ENCODE measurements around the gene RASL11A.
A peak's percentile ranks its signal among the peaks of the same experiment; 100 is the strongest.

RASL11A gene

DNA sequence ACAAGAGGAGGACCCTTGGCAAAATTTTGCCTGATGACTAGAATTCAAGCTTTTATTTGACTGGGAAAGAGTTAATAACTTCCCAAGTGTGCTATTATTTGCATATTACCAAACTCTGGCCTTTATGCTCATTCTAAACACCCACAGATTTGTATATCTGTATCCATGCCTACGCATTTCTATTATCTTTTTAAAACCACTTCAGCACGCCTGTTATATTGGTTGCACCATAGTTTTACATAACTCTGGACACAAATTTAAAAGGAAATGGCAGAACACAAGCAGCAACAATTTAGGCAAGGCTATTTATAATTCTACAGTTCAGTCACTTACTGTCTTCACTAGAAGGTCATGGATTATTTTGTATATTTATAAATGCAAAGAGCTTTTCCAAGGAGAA lies 3.7 kb upstream of the RASL11A start:
- Histone ChIP-seq H3K27me3 (ENCODE audit: control insufficient read depth, insufficient read depth, low read length, poor library complexity, severe bottlenecking) (peaks cover 30% of the 10 kb centered on the region), H3K4me3 (ENCODE audit: insufficient read depth, low read depth, low read length) (no peak overlapping the region), H3K27ac (ENCODE audit: insufficient read depth, low read depth, low read length, poor library complexity, severe bottlenecking) (no peak overlapping the region), H3K4me1 (ENCODE audit: control insufficient read depth, insufficient read depth, low read length) (no peaks in the 10 kb centered on the region), H3K36me3 (ENCODE audit: control insufficient read depth, insufficient read depth, low read length) (no peaks in the 10 kb centered on the region), H3K9me3 (ENCODE audit: control insufficient read depth, low read length) (no peaks in the 10 kb centered on the region)
- 88 to 89% methylated on average over 2 of the region's 2 CpGs for WGBS, 2 experiments

DNA sequence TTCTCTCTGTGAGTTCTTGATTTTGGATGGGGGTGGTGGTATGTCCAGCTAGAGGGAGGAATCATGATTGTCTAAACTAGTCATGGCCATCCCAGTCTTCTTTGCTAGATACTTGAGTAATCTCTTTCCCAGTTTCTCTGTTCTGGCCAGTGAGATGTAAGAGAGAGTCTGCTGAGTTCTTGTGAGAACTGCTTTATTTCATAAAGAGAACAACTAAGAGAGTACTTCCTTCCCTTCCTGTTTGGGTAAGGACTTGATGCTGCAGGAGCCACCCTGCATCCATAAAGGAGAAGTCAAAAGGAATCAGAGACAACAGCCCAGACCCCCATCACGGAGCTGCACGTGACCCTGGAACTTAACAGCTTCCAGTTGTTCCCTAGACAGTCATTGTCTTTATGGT lies 3.0 kb upstream of the RASL11A start:
- 90 to 95% methylated on average over 2 of the region's 2 CpGs for WGBS, 2 experiments
- H3K36me3 ChIP-seq (ENCODE audit: control insufficient read depth, insufficient read depth, low read length), result no peaks in the 10 kb centered on the region
- H3K27me3 ChIP-seq (ENCODE audit: control insufficient read depth, insufficient read depth, low read length, poor library complexity, severe bottlenecking), result peaks cover 37% of the 10 kb centered on the region
- no peak overlapping the region for H3K27ac ChIP-seq (ENCODE audit: insufficient read depth, low read depth, low read length, poor library complexity, severe bottlenecking)
- H3K4me1 ChIP-seq (ENCODE audit: control insufficient read depth, insufficient read depth, low read length), result no peaks in the 10 kb centered on the region
- H3K9me3 ChIP-seq (ENCODE audit: control insufficient read depth, low read length), result no peaks in the 10 kb centered on the region
- H3K4me3 ChIP-seq (ENCODE audit: insufficient read depth, low read depth, low read length), result no peak overlapping the region

DNA sequence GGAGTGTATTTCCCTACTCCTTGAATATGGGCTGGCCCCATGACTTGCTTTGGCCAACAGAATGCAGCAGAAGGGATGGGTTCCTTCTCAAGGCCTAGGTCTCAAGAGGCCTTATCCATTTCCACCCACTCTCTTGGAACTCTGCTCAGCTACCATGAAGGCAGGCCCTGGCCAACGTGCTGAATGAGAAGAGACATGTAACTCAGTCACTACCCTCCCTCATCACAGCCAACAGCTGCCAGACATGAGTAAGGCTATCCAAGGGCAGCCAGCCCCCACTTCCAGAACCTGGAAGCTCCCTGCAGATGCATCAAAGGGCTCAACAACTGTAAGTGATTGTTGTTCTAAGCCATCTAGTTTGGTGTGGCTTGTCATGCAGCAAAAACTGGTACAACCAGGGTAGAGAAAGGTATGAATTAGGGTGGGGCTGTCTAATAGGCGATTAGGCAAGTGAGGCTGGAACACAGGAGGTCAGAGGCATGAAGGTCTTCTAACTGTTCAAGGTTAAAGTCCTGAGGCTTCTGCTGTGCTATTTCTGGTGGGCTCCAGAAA lies 1.4 kb upstream of the RASL11A start:
- Histone ChIP-seq H3K4me3 (ENCODE audit: insufficient read depth, low read depth, low read length) (no peak overlapping the region), H3K9me3 (ENCODE audit: control insufficient read depth, low read length) (no peaks in the 10 kb centered on the region), H3K4me1 (ENCODE audit: control insufficient read depth, insufficient read depth, low read length) (no peaks in the 10 kb centered on the region), H3K27me3 (ENCODE audit: control insufficient read depth, insufficient read depth, low read length, poor library complexity, severe bottlenecking) (peaks cover 37% of the 10 kb centered on the region), H3K36me3 (ENCODE audit: control insufficient read depth, insufficient read depth, low read length) (no peaks in the 10 kb centered on the region), H3K27ac (ENCODE audit: insufficient read depth, low read depth, low read length, poor library complexity, severe bottlenecking) (no peak overlapping the region)
- WGBS, 2 experiments, result 72 to 75% methylated on average over 2 of the region's 2 CpGs

DNA sequence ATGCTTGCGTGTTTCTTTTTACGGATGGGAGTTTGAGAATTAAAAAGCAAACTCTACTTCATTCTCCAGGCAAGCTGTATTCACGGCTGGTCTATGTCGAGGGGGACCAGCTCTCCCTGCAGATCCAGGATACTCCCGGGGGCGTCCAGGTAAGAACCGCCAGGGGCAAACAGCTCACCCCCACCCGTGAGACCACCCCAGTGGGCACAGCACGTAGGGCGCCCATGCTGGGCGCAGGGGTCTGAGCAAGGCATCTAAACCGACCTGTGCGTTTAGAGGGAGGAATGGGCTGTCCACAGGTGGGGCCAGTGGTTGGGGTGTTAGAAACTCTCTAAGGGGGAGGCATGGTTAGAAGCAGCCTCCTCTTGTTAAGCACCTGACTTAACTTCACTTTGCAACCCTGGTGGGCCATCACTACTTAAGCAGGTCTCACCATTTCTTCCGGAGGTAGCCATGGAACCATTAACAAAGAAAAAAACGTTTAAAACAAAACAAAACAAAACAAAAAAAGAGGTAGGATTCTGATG lies 1.0 kb downstream of the RASL11A start:
- 76 to 80% methylated on average over 15 of the region's 15 CpGs for WGBS, 2 experiments
- H3K9me3 ChIP-seq (ENCODE audit: control insufficient read depth, low read length), result no peaks in the 10 kb centered on the region
- peak overlapping the region; percentile 64 for H3K4me3 ChIP-seq (ENCODE audit: insufficient read depth, low read depth, low read length)
- no peaks in the 10 kb centered on the region for H3K4me1 ChIP-seq (ENCODE audit: control insufficient read depth, insufficient read depth, low read length)
- H3K36me3 ChIP-seq (ENCODE audit: control insufficient read depth, insufficient read depth, low read length), result no peaks in the 10 kb centered on the region
- peaks cover 37% of the 10 kb centered on the region for H3K27me3 ChIP-seq (ENCODE audit: control insufficient read depth, insufficient read depth, low read length, poor library complexity, severe bottlenecking)
- H3K27ac ChIP-seq (ENCODE audit: insufficient read depth, low read depth, low read length, poor library complexity, severe bottlenecking), result no peak overlapping the region

DNA sequence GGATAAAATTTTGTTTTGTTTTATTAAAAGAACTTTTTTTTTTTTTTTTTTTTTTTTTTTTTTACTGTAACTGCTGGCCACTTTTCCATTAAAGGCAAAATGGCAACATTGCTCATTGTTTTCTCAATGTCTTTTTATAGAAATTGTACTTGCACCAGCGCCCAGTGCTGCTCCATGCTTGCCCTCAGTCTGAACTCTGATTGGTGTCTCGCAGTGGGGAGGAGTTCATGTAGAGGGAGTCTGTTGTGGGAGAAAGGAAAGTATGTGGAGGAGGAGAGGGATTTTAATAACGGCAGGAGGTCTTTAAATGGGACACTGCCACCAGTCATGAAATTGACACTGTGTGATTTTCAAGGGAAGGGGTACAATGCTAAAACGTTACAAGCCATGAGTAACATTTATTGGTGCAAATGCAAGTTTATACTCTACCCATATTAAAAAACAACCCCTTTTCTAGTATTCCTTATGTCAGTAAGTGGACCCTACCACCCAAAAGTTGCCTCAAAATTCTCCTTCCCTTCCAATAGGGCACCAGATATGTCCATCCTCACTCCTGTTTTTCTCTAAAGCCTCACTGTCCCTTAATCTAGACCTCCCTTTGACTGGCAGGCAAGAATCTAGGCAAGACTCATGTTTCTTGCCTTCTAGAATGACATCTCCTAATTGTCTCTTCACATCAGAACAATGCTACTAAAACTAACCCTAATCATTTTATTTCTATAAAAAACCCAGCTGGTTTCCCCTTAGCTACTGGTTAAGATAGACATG lies 3.2 kb downstream of the RASL11A start:
- 60 to 64% methylated on average over 4 of the region's 4 CpGs for WGBS, 2 experiments
- no peaks in the 10 kb centered on the region for H3K36me3 ChIP-seq (ENCODE audit: control insufficient read depth, insufficient read depth, low read length)
- H3K4me3 ChIP-seq (ENCODE audit: insufficient read depth, low read depth, low read length), result no peak overlapping the region
- H3K4me1 ChIP-seq (ENCODE audit: control insufficient read depth, insufficient read depth, low read length), result no peaks in the 10 kb centered on the region
- H3K27ac ChIP-seq (ENCODE audit: insufficient read depth, low read depth, low read length, poor library complexity, severe bottlenecking), result no peak overlapping the region
- no peaks in the 10 kb centered on the region for H3K9me3 ChIP-seq (ENCODE audit: control insufficient read depth, low read length)
- peaks cover 36% of the 10 kb centered on the region for H3K27me3 ChIP-seq (ENCODE audit: control insufficient read depth, insufficient read depth, low read length, poor library complexity, severe bottlenecking)

DNA sequence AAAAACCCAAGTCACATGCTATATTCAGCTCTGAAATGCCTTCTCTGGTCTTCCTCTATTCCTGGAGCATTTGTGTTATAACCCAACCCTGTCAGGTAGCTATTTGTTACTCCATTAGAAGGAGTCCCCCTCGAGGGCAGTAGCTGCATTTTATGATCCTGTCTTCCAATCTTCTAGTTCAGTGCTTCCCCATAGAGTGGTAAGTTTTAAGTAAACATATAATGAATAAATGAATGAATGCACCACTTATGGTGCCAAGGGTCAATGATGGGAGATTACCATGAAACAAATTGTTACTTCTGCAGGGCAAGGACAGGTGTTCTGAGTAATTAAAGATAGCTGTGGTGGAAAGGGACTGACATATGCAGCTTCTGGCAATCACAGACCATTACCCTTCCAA lies 4.0 kb downstream of the RASL11A start:
- H3K9me3 ChIP-seq (ENCODE audit: control insufficient read depth, low read length), result no peaks in the 10 kb centered on the region
- H3K4me1 ChIP-seq (ENCODE audit: control insufficient read depth, insufficient read depth, low read length), result no peaks in the 10 kb centered on the region
- peaks cover 28% of the 10 kb centered on the region for H3K27me3 ChIP-seq (ENCODE audit: control insufficient read depth, insufficient read depth, low read length, poor library complexity, severe bottlenecking)
- no peaks in the 10 kb centered on the region for H3K36me3 ChIP-seq (ENCODE audit: control insufficient read depth, insufficient read depth, low read length)
- 89 to 90% methylated on average over 1 of the region's 1 CpG for WGBS, 2 experiments
- H3K27ac ChIP-seq (ENCODE audit: insufficient read depth, low read depth, low read length, poor library complexity, severe bottlenecking), result no peak overlapping the region
- H3K4me3 ChIP-seq (ENCODE audit: insufficient read depth, low read depth, low read length), result no peak overlapping the region

DNA sequence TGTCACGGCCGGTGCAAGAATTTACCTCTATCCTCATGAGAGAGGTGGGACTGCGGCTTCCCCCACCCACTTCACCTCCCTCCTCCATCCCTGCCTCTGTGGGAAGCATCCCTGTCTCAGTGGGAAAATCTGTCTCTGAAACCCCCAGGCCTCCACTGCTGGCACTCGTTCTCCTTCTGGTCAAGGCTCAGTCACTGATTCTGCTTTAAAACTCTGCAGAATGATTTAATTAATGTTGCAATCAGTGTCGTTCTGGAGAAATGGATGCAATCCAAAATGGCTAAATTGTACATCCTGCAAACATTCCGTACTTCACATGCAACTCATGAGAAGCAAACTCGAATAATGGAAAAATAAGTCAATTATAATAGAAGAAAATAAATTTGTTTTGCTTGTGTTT lies 5.6 kb downstream of the RASL11A start:
- Histone ChIP-seq H3K27ac (ENCODE audit: insufficient read depth, low read depth, low read length, poor library complexity, severe bottlenecking) (no peak overlapping the region), H3K4me3 (ENCODE audit: insufficient read depth, low read depth, low read length) (no peak overlapping the region)
- WGBS, 2 experiments, result 91 to 95% methylated on average over 5 to 7 of the region's 7 CpGs

DNA sequence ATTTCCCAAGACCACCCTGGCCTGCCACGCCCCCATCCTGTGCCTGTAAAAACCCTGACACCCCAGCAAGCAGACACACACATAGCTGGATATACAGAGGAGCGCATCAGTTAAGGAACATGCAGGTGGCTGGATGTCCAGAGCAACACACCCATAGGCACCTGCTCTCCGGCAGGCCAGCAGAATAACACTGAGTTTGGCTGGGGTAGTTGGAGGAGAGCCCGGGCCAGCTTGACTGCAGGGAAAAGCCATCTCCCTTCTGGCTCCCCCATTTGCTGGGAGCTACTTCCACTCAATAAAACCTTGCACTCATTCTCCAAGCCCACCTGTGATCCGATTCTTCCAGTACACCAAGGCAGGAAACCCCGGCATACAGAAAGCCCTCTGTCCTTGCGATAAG lies 8.9 kb downstream of the RASL11A start:
- no peaks in the 10 kb centered on the region for H3K36me3 ChIP-seq (ENCODE audit: control insufficient read depth, insufficient read depth, low read length)
- H3K9me3 ChIP-seq (ENCODE audit: control insufficient read depth, low read length), result no peaks in the 10 kb centered on the region
- no peaks in the 10 kb centered on the region for H3K27me3 ChIP-seq (ENCODE audit: control insufficient read depth, insufficient read depth, low read length, poor library complexity, severe bottlenecking)
- no peaks in the 10 kb centered on the region for H3K4me1 ChIP-seq (ENCODE audit: control insufficient read depth, insufficient read depth, low read length)
- no peak overlapping the region for H3K4me3 ChIP-seq (ENCODE audit: insufficient read depth, low read depth, low read length)
- 92 to 93% methylated on average over 7 of the region's 7 CpGs for WGBS, 2 experiments
- no peak overlapping the region for H3K27ac ChIP-seq (ENCODE audit: insufficient read depth, low read depth, low read length, poor library complexity, severe bottlenecking)

More for the DNA sequence above, 5.6 kb downstream of the RASL11A start:
- Histone ChIP-seq H3K9me3 (ENCODE audit: control insufficient read depth, low read length) (no peaks in the 10 kb centered on the region), H3K4me1 (ENCODE audit: control insufficient read depth, insufficient read depth, low read length) (no peaks in the 10 kb centered on the region), H3K27me3 (ENCODE audit: control insufficient read depth, insufficient read depth, low read length, poor library complexity, severe bottlenecking) (peaks cover 15% of the 10 kb centered on the region), H3K36me3 (ENCODE audit: control insufficient read depth, insufficient read depth, low read length) (no peaks in the 10 kb centered on the region)

DNA sequence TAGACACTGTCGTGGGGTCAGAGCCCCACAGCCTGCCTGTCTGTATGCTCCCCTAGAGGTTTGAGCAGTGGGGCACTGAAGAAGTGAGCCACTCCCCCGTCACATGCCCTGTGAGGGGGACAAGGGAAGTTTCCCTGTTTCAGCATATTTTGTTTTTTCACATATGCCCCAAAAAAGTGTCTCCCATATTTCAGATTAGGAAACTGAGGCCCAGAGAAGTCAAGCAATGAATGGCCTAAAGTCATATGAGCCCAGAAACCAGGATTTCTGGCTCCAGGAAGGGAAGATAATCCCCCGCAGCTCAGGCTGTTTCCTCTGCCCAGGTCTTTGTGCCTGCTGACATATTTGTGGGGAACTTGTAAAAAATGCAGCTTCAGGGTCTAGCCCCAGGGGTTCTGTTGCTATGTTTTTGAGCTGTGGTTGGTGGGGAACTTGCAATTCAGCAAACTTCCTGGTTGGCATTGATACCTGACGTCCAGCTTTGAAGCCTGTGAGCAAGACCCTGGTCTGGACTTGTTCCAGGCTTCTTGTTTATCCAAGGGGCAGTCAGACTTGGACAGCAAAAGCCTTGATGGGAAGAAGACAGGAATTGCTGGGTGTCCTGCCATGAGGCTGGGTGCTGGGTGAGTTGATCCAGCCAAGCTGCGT lies 9.5 kb downstream of the RASL11A start:
- no peaks in the 10 kb centered on the region for H3K36me3 ChIP-seq (ENCODE audit: control insufficient read depth, insufficient read depth, low read length)
- no peaks in the 10 kb centered on the region for H3K27me3 ChIP-seq (ENCODE audit: control insufficient read depth, insufficient read depth, low read length, poor library complexity, severe bottlenecking)
- no peak overlapping the region for H3K27ac ChIP-seq (ENCODE audit: insufficient read depth, low read depth, low read length, poor library complexity, severe bottlenecking)
- no peaks in the 10 kb centered on the region for H3K9me3 ChIP-seq (ENCODE audit: control insufficient read depth, low read length)
- WGBS, 2 experiments, result 79% methylated on average over 5 of the region's 5 CpGs
- no peak overlapping the region for H3K4me3 ChIP-seq (ENCODE audit: insufficient read depth, low read depth, low read length)
- no peaks in the 10 kb centered on the region for H3K4me1 ChIP-seq (ENCODE audit: control insufficient read depth, insufficient read depth, low read length)

DNA sequence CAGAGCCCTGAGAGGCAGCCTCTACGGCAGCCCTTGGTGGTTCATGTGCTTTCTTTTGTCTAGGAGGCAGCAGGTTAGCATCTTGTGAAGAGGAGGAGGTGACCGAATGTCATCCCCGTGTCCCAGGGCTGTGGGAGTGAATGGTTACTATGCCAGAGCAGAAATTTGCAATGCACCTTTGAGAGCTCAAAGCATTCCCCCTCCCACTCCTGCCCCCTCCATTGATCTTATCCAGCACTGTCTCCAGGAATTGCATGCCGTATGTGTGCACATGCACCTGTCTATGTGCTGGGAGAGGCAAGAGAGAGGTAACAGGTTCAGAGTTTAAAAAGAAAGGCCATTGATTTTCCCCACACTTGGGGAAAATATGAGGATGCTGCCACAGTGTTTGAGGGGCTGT lies 10.2 kb downstream of the RASL11A start:
- Histone ChIP-seq H3K9me3 (ENCODE audit: control insufficient read depth, low read length) (no peaks in the 10 kb centered on the region), H3K36me3 (ENCODE audit: control insufficient read depth, insufficient read depth, low read length) (no peaks in the 10 kb centered on the region), H3K27me3 (ENCODE audit: control insufficient read depth, insufficient read depth, low read length, poor library complexity, severe bottlenecking) (no peaks in the 10 kb centered on the region), H3K4me3 (ENCODE audit: insufficient read depth, low read depth, low read length) (no peak overlapping the region), H3K4me1 (ENCODE audit: control insufficient read depth, insufficient read depth, low read length) (no peaks in the 10 kb centered on the region), H3K27ac (ENCODE audit: insufficient read depth, low read depth, low read length, poor library complexity, severe bottlenecking) (no peak overlapping the region)
- 69 to 74% methylated on average over 4 of the region's 4 CpGs for WGBS, 2 experiments

Measured in ectodermal cell (in vitro differentiated cells).